Measurements from ENCODE around the gene ATP12A.

Gene ATP12A

GRCh38 chr13:24737042-24737441, 56.8 kb downstream of the ATP12A start:
- DNase-seq = no peak

DNA sequence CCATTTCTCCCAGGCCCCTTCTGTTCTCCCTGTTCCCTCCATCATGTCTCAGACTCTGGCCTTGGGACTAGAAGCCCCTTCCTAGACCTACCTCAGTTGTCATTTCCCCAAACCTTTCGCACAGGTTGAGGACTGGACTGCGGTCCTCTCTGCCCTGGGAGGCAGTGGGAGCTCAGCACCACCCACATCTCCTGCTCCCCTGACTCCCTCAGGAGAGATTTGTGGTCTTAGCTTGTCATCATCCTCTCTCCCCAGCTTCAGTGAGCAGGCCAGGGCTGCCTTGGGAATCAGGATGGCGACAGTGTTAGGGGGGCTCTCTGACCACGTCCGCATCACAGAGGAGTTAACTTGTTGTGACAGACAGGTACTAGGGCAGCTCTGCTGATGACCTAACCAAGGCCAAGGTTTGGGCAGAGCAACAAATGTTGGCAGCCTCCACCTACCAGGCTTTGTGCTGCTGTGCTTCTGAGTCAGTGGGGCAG, 58.2 kb downstream of the ATP12A start:
- no peak for DNase-seq

DNA sequence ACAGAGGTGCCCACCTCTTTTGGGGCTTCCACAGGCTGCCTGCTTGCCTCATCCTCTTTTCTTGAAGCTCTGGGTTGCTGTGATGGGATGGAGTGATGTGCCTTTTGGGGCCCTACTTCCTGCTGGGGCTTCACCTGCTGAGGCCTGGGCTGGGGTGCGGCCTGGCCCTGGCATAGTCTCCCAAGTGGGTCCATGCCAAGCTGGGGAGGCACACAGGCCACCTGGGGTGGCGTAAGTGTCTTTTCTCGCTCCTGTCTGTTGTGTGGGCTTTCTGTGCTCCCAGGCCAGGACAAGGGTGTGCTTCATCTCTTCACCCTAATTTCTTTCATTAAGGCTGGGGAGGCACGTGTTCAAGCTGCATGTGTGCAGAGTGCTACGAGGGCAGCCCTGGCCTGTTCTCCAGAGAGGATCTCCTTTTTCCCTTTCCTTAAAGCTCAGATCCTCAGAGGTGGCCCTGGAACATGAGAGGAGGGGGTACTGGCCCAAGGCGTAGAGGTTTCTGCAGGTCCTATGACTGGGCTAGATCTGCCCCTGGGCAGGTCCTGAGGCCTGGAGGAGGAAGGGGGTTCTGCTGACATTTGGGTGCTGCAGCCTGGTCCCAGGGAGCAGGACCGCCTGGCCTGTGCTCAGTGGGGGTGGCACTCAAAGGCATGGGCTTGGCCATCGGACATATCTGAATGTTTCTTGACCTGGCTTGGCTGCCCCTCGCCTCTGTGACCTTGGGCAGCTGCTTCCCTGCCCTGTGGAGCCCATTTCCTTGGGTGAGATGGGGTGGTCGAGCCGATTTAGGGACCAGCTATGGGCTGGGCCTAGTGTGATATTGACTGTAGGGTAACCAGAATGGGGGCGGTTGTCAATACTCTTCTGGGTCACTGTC, 60.0 kb downstream of the ATP12A start:
- DNase-seq = no peak

DNA sequence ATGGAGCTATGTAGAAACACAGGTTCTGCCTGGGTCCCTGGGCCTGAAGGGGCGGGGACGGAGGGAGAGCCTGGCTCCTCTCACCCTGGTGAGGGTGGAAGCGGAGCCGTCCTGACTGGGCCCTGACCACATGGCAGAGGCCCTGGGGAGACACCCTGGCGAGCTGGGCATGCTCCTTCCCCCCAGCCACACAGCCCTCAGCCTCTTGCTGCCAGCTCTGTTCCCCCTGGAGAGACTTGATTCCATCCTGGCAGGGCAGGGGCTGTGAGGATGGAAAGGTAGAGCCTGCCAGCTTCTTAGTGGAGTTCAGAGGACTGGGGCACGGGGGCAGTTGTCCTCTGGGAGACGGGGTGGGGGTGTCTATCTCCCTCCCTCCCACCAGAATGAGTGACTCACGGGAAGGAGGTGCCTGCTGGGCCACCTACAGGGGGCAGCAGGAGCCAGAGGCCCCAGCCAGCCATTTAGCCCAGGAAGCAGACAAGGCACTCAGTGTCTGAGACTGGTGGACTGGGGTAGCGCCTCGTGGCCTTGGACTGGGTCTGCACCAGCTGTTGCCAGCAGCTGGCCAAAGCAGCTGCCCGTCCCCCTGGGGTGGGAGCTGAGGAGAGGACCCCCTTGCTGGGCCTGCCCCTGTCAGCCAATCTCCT, 60.9 kb downstream of the ATP12A start:
- DNase-seq = no peak

DNA sequence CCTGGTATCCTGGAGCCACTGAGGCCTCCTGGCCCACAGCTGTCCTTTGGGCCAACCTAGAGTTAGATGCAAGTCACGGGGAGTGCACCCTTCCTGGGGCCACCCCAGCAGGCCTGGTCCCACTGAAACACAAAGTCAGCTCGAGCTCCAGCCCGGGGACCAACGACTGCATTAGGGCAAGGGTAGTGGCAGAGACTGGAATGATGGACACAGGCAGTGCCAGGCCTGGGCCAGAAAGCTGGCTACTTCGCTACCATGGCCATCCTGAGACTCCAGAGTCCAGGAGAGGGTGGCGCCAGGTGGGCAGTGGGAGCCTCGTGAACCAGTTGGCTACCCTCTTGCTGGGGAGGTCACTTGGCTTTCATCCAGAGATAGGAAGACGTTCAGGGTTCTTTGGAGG, 61.6 kb downstream of the ATP12A start:
- DNase-seq = no peak

- DNase-seq = no peak
Observed at GRCh38 chr13:24742294-24742693, 62.1 kb downstream of the ATP12A start.

- no peak for DNase-seq
Observed at GRCh38 chr13:24742977-24743376, 62.8 kb downstream of the ATP12A start.

DNA sequence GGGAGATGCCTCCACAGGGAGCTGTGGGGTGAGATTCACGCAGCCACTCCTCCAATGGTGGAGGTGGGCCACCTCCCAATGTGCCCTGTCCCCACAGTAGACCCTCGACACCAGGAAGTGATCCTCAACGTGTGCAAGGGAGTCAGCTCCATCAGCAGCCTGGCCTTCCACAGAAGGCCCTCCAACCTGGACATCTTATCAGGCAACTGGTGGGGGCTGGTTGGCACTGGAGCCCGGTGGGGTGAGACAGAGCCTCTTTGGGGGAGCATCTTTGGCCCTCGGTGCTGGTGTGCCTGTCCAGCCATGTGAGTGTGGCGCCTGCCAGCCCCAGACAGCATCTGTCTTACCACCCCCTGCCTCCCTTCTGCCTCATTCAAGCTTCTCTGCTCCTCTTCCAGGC, 64.0 kb downstream of the ATP12A start:
- no peak for DNase-seq

GRCh38 chr13:24745516-24745860, 65.3 kb downstream of the ATP12A start:
- no peak for DNase-seq

DNA sequence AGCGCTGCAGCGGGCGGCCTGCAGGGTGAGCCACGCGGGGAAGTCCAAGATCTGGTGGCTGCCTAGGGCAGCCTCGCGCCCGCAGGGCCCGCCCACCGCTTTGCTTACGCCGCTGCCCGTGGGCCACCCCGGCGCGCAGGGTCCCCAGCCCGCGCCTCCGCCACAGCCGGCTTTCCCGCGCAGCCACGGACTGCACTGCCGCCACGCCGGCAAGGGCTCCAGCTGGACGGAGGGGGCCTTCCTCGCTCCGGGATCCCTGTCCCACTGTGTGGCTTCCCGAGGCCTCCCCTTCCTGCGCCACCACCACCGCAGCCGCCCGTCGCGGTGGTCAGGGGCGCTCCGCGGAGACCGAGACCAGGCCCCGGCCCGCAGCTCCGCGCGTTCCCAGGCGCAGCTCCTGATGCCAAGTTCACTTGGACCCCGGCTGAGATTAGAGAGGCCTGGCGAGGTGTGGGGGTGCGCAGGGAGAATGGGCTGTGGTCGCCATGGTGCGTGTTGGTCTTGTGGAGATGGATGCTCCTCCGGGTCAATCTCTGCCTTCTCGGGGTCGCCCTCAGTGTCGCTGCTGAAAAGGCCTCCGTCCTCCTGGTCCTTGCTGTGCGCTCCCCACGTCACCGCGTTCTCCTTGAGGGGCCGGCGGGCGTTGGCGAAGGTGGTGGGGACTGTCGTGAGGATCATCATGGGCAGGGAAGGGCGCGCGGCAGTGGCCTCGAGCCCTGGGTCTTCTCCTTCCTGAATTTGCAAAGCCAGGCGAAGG, 65.8 kb downstream of the ATP12A start:
- no peak for DNase-seq

- DNase-seq = no peak
Observed at GRCh38 chr13:24746618-24747247, 66.5 kb downstream of the ATP12A start.

DNA sequence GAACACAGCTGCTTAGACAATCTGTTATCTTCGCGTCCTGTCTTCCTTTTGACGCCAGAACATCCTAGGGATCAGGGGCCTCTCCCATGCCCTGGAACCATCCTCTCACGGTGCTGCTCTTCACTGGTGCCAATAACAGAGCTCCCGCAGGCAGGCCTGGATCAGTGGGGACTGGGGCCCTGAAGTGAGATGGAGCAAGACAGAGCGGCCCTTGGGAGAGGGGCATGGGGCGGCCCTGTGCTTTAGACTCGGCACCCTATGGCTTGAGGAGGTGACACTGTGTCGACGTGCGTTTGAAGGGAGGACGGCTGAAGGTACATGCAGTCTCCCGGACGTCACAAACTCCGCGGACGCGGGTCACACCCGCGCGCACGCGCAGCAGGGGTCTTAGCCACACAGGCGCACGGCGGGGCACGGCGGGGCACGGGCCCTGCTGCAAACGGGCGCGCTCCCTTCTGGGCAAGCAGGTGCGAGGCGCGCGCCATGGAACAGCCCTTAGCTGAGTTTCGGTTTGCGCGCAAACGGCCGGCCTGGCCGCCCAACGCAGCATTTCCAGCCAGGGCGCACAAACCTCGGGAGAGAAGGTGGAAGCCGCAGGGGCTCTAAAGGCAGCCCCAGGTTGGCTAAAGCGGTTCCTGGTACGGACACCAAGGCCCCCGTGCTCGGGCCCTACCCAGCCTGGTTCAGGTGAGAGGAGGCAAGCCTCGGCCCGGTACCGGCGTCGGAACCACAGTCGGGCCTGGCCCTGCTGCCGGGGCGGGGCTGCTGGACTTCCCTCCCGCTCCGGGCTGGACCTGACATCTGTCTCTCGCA, 67.2 kb downstream of the ATP12A start:
- DNase-seq = no peak

DNA sequence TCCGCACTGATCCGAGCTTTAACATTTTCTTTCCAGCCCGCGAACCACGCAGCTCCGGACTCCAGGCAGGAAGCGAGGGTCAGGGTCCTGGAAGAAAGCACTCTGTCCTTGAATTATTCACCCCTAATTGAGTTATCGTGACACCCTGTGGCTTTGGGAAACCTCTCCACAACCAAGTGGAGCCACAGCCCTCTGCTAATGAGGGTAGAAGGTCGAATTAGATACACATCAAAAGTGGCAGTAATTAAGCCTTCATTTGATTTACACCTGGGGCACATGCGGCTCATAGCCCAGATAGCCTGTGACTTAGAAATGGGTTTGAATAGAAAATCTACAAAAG, 67.8 kb downstream of the ATP12A start:
- no peak for DNase-seq

DNA sequence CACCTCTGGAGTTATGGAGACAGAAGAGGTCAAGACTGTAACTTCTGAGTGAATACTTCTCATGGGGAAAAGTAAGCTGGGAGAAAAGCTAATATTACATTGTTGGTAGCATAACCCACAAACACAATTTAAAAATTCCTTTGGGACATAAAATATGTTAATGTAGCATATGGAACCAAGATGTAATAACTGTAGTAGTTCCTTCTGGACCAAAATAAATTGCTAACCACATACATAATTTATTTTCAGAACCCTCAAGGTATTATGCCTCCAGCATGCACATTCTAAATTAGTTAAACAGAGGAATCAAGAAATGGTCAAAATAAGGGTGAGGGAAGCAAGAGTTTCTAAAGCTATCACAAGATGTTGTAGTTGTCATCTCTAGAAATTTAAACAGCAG, 79.0 kb downstream of the ATP12A start:
- DNase-seq = no peak

Measured in fibroblast of skin of scalp (primary cell).